Myocyte (in vitro differentiated cells): Measurements from ENCODE around the gene PRAMEF18. TPM values are rescaled to one million over a fixed set of nuclear protein-coding genes. Genes with fewer than 3 reads are reported as not detected.
"Not testable (repeated sequence)": the region's sequence is repeated elsewhere in the genome, so short reads cannot be mapped to it uniquely, and the experiment has no call there.

Experiments
- DNase-seq: peaks from one replicate; pipeline ENCODE4 v3.0.0-alpha.2; 2012; ENCODE audit warnings: low read depth
- total RNA-seq: library from RNA; depleted of rRNA; stranded (reverse); fragments of >200 nt; gene quantifications from 2 replicates; pipeline ENCODE4 v1.2.3, GENCODE V29; 2014

PRAMEF18 gene
- total RNA-seq, 1 donor from 2014 or later, result not detected

DNA sequence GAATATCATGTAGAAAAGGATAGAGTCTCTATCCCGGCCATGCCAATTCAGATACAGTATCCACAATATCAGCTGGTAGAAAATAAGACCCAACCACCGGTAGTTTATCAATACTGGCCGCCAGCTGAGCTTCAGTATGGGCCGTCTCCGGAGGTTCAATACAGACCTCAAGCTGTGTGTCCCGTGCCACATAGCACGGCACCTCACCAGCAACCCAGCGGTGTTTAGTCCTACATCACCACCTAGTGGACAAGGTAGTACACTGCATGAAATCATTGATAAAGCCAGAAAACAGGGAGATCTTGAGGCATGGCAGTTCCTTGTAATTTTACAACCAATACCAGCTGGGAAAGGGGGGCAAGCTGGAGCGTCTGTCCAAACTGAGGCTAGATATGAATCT lies 17.2 kb downstream of the PRAMEF18 start:
- DNase-seq, result not testable (repeated sequence)

DNA sequence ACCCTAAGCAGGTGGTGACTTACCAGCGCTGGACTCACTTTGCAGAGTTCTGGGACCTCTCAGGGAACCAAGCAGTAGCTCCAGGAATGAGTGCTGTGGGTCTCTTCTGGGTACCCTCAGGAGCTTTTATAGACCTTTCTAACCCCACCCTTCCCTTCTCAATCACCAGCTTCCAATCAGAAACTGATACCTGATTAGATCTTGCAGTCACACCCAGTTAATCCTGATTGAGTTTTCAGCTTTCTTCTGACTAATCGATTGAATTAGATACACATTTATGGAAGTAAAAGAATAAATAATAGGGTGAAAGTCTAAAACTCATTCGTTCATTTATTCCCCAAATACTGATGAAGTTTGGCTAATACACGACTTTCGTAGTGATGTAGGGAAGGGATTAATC lies 24.6 kb downstream of the PRAMEF18 start, which contains the start of gene PRAMEF13:
TSS of gene PRAMEF13 (minus strand) at position 101 of the 400 bp plus-strand sequence. CDS start 1,820 bp downstream, outside the sequence.
- not testable (repeated sequence) for DNase-seq

Other genes starting within 250 kb of the PRAMEF18 start
- not detected in 2 replicates for gene PRAMEF27, start 169.6 kb downstream of the PRAMEF18 start, total RNA-seq
- gene HNRNPCL3, start 165.4 kb downstream of the PRAMEF18 start, total RNA-seq, result not detected in 2 replicates
- not detected in 2 replicates for gene PRAMEF25, start 155.4 kb downstream of the PRAMEF18 start, total RNA-seq
- not detected in 2 replicates for gene HNRNPCL2, start 109.3 kb downstream of the PRAMEF18 start, total RNA-seq
- gene PRAMEF26, start 70.1 kb downstream of the PRAMEF18 start, total RNA-seq, result not detected in 2 replicates
- gene HNRNPCL4, start 60.5 kb downstream of the PRAMEF18 start, total RNA-seq, result not detected in 2 replicates
- not detected in 2 replicates for gene PRAMEF9, start 54.3 kb downstream of the PRAMEF18 start, total RNA-seq
- not detected in 2 replicates for gene PRAMEF13, start 24.7 kb downstream of the PRAMEF18 start, total RNA-seq
- not detected in 2 replicates for gene PRAMEF5, start 28.0 kb upstream of the PRAMEF18 start, total RNA-seq
- not detected in 2 replicates for gene PRAMEF8, start 59.0 kb upstream of the PRAMEF18 start, total RNA-seq
- gene PRAMEF33, start 77.4 kb upstream of the PRAMEF18 start, total RNA-seq, result not detected in 2 replicates
- gene PRAMEF15, start 89.4 kb upstream of the PRAMEF18 start, total RNA-seq, result not detected in 2 replicates
- not detected in 2 replicates for gene PRAMEF14, start 121.0 kb upstream of the PRAMEF18 start, total RNA-seq
- gene PRAMEF19, start 145.8 kb upstream of the PRAMEF18 start, total RNA-seq, result not detected in 2 replicates
- gene PRAMEF17, start 163.5 kb upstream of the PRAMEF18 start, total RNA-seq, result not detected in 2 replicates
- gene PRAMEF20, start 184.3 kb upstream of the PRAMEF18 start, total RNA-seq, result not detected in 2 replicates